ENCODE measurements around the gene FAM83D. TPM values are rescaled to one million over a fixed set of nuclear protein-coding genes. Genes with fewer than 3 reads are reported as not detected.

Gene FAM83D
- polyA plus RNA-seq, 2 of the 4 experiments (the other 2 are of a cell fraction) = 57.1 to 58.3 TPM

DNA sequence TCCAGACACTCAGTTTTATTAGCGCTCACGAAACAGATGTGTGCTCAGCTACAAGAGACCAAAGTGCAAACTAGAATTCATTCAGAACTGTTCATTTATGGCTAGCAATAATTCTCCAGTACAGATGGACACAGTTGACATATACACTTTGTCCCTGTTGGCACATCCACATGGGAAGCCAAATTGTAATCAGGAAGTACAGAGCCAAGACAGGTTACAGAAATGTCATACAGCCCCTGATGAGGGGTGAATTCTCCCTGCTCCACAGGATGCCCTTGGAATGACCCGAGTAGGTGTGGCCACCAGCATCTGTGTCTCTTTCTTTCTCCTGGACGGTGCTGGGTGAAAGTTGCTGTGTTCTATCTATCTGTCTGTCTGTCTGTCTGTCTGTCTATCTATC lies 43.5 kb downstream of the FAM83D start:
- no peak overlapping the region for H3K4me2 ChIP-seq
- no peak for FAIRE-seq

GRCh38 chr20:38970302-38970701 lies 44.1 kb downstream of the FAM83D start:
- DNase-seq (ENCODE audit: low read depth in 1 of 2, low spot score in 1 of 2) (peak in 1 of 2 experiments; percentile 13), ATAC-seq (peak; percentile 34 to 49; a peak in 3 of 6 replicates), FAIRE-seq (no peak)
- Histone ChIP-seq H3K9me3 (no peaks in the 10 kb centered on the region), H3K27ac (no peak overlapping the region), H3K4me3 (no peak overlapping the region), H3K4me2 (no peak overlapping the region), H3K4me1 (peaks cover 3% of the 10 kb centered on the region; the same call in 1 of the 3 replicates)
- ChIA-PET POLR2A (no interaction called here), CTCF (interaction anchor here (2.3 kb wide), 1 partner anchor 14 kb away, joined by 8 read pairs; no protein-coding TSS in a partner anchor)
- TF ChIP-seq CEBPB (IDR thresholded peaks at IDR 0.05) (no peak), HEYL (CRISPR knock-in tag; IDR thresholded peaks at IDR 0.05) (no peak), HOXB13 (CRISPR knock-in tag; IDR thresholded peaks at IDR 0.05; ENCODE audit: low read depth) (no peak), EHF (CRISPR knock-in tag; IDR thresholded peaks at IDR 0.05) (no peak), ZFP36 (IDR thresholded peaks at IDR 0.05; ENCODE audit: borderline replicate concordance, partially characterized antibody) (no peak), POLR2AphosphoS2 (conservative IDR thresholded peaks at IDR 0.05; ENCODE audit: low read length) (no peak), FOXS1 (CRISPR knock-in tag; IDR thresholded peaks at IDR 0.05) (no peak), RCOR1 (IDR thresholded peaks at IDR 0.05; ENCODE audit: low read depth, low read length) (no peak)
- TF ChIP-seq, protein P1, sequence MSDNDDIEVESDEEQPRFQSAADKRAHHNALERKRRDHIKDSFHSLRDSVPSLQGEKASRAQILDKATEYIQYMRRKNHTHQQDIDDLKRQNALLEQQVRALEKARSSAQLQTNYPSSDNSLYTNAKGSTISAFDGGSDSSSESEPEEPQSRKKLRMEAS (IDR thresholded peaks at IDR 0.05) = no peak
- WGBS (ENCODE audit: missing lambda C conversion rate) = 88% methylated on average over 1 of the region's 1 CpG

More for the DNA sequence above, 43.5 kb downstream of the FAM83D start:
- ChIA-PET POLR2A (no interaction called here), CTCF (interaction anchor here (2.3 kb wide), 1 partner anchor 15 kb away, joined by 8 read pairs; no protein-coding TSS in a partner anchor)
- H3K27ac ChIP-seq = no peak overlapping the region
- no peak for ATAC-seq
- H3K4me1 ChIP-seq = peaks cover 3% of the 10 kb centered on the region; the same call in 1 of the 3 replicates
- no peak for DNase-seq (ENCODE audit: low read depth in 1 of 2, low spot score in 1 of 2)
- no peaks in the 10 kb centered on the region for H3K9me3 ChIP-seq
- WGBS (ENCODE audit: missing lambda C conversion rate) = 81% methylated on average over 4 of the region's 4 CpGs
- H3K4me3 ChIP-seq = no peak overlapping the region
- TF ChIP-seq, protein P2, sequence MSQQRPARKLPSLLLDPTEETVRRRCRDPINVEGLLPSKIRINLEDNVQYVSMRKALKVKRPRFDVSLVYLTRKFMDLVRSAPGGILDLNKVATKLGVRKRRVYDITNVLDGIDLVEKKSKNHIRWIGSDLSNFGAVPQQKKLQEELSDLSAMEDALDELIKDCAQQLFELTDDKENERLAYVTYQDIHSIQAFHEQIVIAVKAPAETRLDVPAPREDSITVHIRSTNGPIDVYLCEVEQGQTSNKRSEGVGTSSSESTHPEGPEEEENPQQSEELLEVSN (IDR thresholded peaks at IDR 0.05; ENCODE audit: borderline replicate concordance, low read depth) = no peak
- TF ChIP-seq MAZ (IDR thresholded peaks at IDR 0.05; ENCODE audit: borderline replicate concordance, low read depth, low read length) = no peak
- TF ChIP-seq ZSCAN20 (CRISPR knock-in tag; IDR thresholded peaks at IDR 0.05) = no peak
- TF ChIP-seq RCOR1 (IDR thresholded peaks at IDR 0.05; ENCODE audit: low read depth, low read length) = no peak
- no peak for TF ChIP-seq GATA3 (IDR thresholded peaks at IDR 0.05; ENCODE audit: borderline replicate concordance)
- no peak for TF ChIP-seq PBX3 (IDR thresholded peaks at IDR 0.05)

DNA sequence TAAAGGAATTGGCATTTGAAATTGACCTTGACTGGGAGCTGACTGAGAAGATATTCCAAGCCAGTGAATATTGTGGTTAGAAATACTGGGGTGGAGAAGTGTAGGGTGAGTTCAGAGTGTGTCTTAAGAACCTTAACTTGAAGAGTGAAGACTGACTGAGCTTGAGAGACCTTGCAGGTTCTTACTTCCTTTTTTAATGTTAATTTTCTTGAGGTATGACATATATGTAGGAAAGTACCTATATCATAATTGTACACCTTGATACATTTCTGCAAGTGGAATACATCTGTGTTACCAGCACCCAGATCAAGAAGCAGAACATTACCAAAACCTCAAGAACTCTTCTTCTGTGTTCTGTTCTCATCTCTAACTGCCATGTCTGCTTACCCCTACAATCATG lies 46.9 kb downstream of the FAM83D start:
- H3K4me2 ChIP-seq = no peak overlapping the region
- H3K27ac ChIP-seq = no peak overlapping the region
- POLR2A ChIA-PET = no interaction called here
- peaks cover 3% of the 10 kb centered on the region; the same call in 1 of the 3 replicates for H3K4me1 ChIP-seq
- no peak for ATAC-seq
- no peaks in the 10 kb centered on the region for H3K9me3 ChIP-seq
- CTCF ChIA-PET = interaction anchor here (0.6 to 0.7 kb wide), 2 partner anchors 326 to 493 kb away, joined by 3 read pairs; no protein-coding TSS in a partner anchor
- H3K4me3 ChIP-seq = no peak overlapping the region
- DNase-seq (ENCODE audit: low read depth in 1 of 2, low spot score in 1 of 2) = no peak
- no peak for FAIRE-seq
- TF ChIP-seq, protein P1 (IDR thresholded peaks at IDR 0.05) = no peak
- TF ChIP-seq CEBPB (IDR thresholded peaks at IDR 0.05) (no peak), MAFK (IDR thresholded peaks at IDR 0.05; ENCODE audit: partially characterized antibody) (no peak), HOXB13 (CRISPR knock-in tag; IDR thresholded peaks at IDR 0.05; ENCODE audit: low read depth) (no peak), HMGXB4 (CRISPR knock-in tag; IDR thresholded peaks at IDR 0.05; ENCODE audit: borderline replicate concordance) (no peak), RNF2 (IDR thresholded peaks at IDR 0.05; ENCODE audit: borderline replicate concordance, low read depth) (no peak), CBX8 (IDR thresholded peaks at IDR 0.05) (no peak), NPAS2 (CRISPR knock-in tag; IDR thresholded peaks at IDR 0.05; ENCODE audit: borderline replicate concordance) (no peak)
- TF ChIP-seq, protein P2 (IDR thresholded peaks at IDR 0.05; ENCODE audit: borderline replicate concordance, low read depth) = no peak
